Smooth muscle cell (in vitro differentiated cells): ENCODE data around the gene TTC29. TPM values are rescaled to one million over a fixed set of nuclear protein-coding genes. Genes with fewer than 3 reads are reported as not detected.

Experiments used
- DNase-seq: peaks from one replicate; lab custom pipeline; 2025; ENCODE audit not compliant: unreplicated experiment; lab: John Stamatoyannopoulos, UW
- H2AFZ ChIP-seq: fragments of 200-600 bp; sonication (generic); 2 replicates; pipeline ENCODE4 v1.6.0; 2016; ENCODE audit warnings: antibody characterized with exemption, low read depth, mild to moderate bottlenecking
- H3F3A ChIP-seq: fragments of 200-600 bp; sonication (generic); 2 replicates; pipeline ENCODE4 v1.6.0; 2017; ENCODE audit warnings: antibody characterized with exemption, low read depth
- H3K27ac ChIP-seq: fragments of 200-600 bp; sonication (generic); 2 replicates; pipeline ENCODE4 v1.5.1; 2016; ENCODE audit warnings: low read depth, mild to moderate bottlenecking
- H3K27me3 ChIP-seq: fragments of 200-600 bp; sonication (generic); 2 replicates; pipeline ENCODE4 v1.6.1; 2016; ENCODE audit warnings: low read depth, mild to moderate bottlenecking
- H3K36me3 ChIP-seq: fragments of 200-600 bp; sonication (generic); 2 replicates; pipeline ENCODE4 v1.5.1; 2016; ENCODE audit warnings: low read depth
- H3K4me1 ChIP-seq: fragments of 200-600 bp; sonication (generic); 2 replicates; pipeline ENCODE4 v1.5.1; 2016; ENCODE audit warnings: low read depth
- H3K4me2 ChIP-seq: fragments of 200-600 bp; sonication (generic); 2 replicates; pipeline ENCODE4 v1.6.0; 2016; ENCODE audit warnings: mild to moderate bottlenecking
- H3K4me3 ChIP-seq: fragments of 200-600 bp; sonication (generic); 2 replicates; pipeline ENCODE4 v1.5.1; 2016; ENCODE audit warnings: mild to moderate bottlenecking
- H3K79me2 ChIP-seq: fragments of 200-600 bp; sonication (generic); 2 replicates; pipeline ENCODE4 v1.6.0; 2016; ENCODE audit warnings: low read depth, mild to moderate bottlenecking
- H3K9ac ChIP-seq: fragments of 200-600 bp; sonication (generic); 2 replicates; pipeline ENCODE4 v1.6.0; 2016; ENCODE audit warnings: low read depth
- H3K9me3 ChIP-seq: fragments of 200-600 bp; sonication (generic); replicated peaks from 2 replicates; pipeline ENCODE4 v1.5.1; 2016; ENCODE audit warnings: low read depth
- H4K20me1 ChIP-seq: fragments of 200-600 bp; sonication (generic); 2 replicates; pipeline ENCODE4 v1.6.0; 2016; ENCODE audit warnings: low read depth
- CTCF ChIP-seq: fragments of 200-600 bp; sonication (generic); IDR thresholded peaks from 2 replicates; pipeline ENCODE4 v1.5.1; 2017; ENCODE audit warnings: borderline replicate concordance, mild to moderate bottlenecking, antibody characterized with exemption; ENCODE audit not compliant: insufficient read depth, poor library complexity, severe bottlenecking
- WGBS: methylation state at CpG from one replicate; pipeline ENCODE4 v1.1.7; 2016; ENCODE audit warnings: low lambda C conversion rate; 5-methylcytosine and 5-hydroxymethylcytosine counted together
- polyA plus RNA-seq: library from polyadenylated mRNA; unstranded; fragments of >200 nt; fragmentation: Nextera tagmentation; extraction: Ambion mirVana; gene quantifications from 2 replicates; pipeline ENCODE4 v1.2.1, GENCODE V29; 2016
- total RNA-seq: library from RNA; depleted of rRNA; stranded (reverse); fragments of >200 nt; gene quantifications from 2 replicates; pipeline ENCODE4 v1.2.3, GENCODE V29; 2014

The TTC29 gene
- total and polyA plus RNA-seq, 2 experiments from 2014 or later, result 0.82 to 1.3 TPM

- WGBS, result 90% methylated on average over 2 of the region's 2 CpGs
- no peaks in the 10 kb centered on the region for H3K27me3 ChIP-seq
- no peaks in the 10 kb centered on the region for H3K9me3 ChIP-seq
- H2AFZ ChIP-seq, result no peak overlapping the region
- no peaks in the 10 kb centered on the region for H3K79me2 ChIP-seq
- H4K20me1 ChIP-seq, result no peaks in the 10 kb centered on the region
- H3F3A ChIP-seq, result no peaks in the 10 kb centered on the region
- TF ChIP-seq CTCF, result no peak
- DNase-seq, result no peak
- no peak overlapping the region for H3K27ac ChIP-seq
- no peak overlapping the region for H3K9ac ChIP-seq
- H3K4me1 ChIP-seq, result no peaks in the 10 kb centered on the region
- H3K4me3 ChIP-seq, result no peak overlapping the region
- no peaks in the 10 kb centered on the region for H3K36me3 ChIP-seq
- H3K4me2 ChIP-seq, result no peak overlapping the region
Measured at GRCh38 chr4:146930673-146931072, 15.0 kb downstream of the TTC29 start.

- no peak overlapping the region for H3K27ac ChIP-seq
- no peak overlapping the region for H3K4me3 ChIP-seq
- peaks cover 6% of the 10 kb centered on the region for H3K27me3 ChIP-seq
- H4K20me1 ChIP-seq, result no peaks in the 10 kb centered on the region
- no peak for DNase-seq
- no peak overlapping the region for H3K9ac ChIP-seq
- H3K36me3 ChIP-seq, result no peaks in the 10 kb centered on the region
- WGBS, result 63% methylated on average over 2 of the region's 2 CpGs
- no peaks in the 10 kb centered on the region for H3K79me2 ChIP-seq
- H3K4me2 ChIP-seq, result no peak overlapping the region
- no peak for TF ChIP-seq CTCF
- no peaks in the 10 kb centered on the region for H3K9me3 ChIP-seq
- no peaks in the 10 kb centered on the region for H3F3A ChIP-seq
- no peak overlapping the region for H2AFZ ChIP-seq
- H3K4me1 ChIP-seq, result no peaks in the 10 kb centered on the region
Measured at GRCh38 chr4:146927695-146928094, 18.0 kb downstream of the TTC29 start.

- Histone ChIP-seq H3K4me1 (no peaks in the 10 kb centered on the region), H3K36me3 (no peaks in the 10 kb centered on the region)
Measured at GRCh38 chr4:146916479-146917076, 29.1 kb downstream of the TTC29 start.

More at GRCh38 chr4:146916479-146917076, 29.1 kb downstream of the TTC29 start:
- H3K9ac ChIP-seq, result no peak overlapping the region
- H3F3A ChIP-seq, result no peaks in the 10 kb centered on the region
- H3K27me3 ChIP-seq, result no peaks in the 10 kb centered on the region
- no peaks in the 10 kb centered on the region for H3K9me3 ChIP-seq
- no peak overlapping the region for H2AFZ ChIP-seq
- no peak for DNase-seq
- H3K4me3 ChIP-seq, result no peak overlapping the region
- peak; percentile 87 for TF ChIP-seq CTCF
- H3K4me2 ChIP-seq, result no peak overlapping the region
- H3K27ac ChIP-seq, result no peak overlapping the region
- no peaks in the 10 kb centered on the region for H3K79me2 ChIP-seq
- no peaks in the 10 kb centered on the region for H4K20me1 ChIP-seq
